ENCODE data around the gene MCCD1.

Gene MCCD1

DNA sequence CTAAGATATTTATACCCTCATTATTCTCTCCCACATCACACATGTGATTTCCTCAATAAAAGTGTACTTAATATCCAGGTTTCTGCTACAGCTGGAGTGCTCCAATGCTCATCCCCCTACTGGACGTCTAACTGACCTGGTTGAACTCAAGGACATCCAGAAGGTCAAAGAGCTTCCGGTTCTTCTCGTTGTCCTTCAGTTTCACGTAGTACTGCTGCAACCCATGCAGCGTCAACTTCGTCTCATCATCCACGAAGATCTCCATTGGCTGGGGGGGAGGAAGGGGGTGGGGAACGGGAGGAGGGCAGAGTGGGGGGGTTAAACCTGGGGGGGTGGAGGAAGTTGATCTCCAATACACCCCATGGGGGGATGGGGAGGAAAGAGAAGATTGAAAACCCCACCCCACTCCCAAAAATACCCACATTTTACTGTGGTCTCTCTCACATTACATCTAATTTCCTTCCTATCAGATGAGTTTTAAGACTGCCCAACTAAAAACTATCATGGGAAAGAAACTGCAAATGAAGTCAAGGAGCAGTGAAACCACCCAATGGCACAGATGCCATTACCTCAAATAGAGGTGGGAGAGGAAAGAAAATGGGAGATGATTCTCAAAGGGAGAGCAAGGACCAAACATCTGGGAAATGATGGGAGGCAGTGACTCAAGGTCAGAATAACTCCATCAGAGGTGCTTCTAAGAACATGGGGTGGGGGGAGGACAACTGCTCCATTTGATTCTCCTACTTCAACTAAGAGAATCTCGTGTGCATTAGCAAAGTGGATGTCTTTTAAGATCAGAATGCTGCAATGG is 4.1 kb downstream of the MCCD1 start:
- H3K9me3 ChIP-seq (ENCODE audit: severe bottlenecking): no peaks in the 10 kb centered on the region
- TF ChIP-seq, protein P1, sequence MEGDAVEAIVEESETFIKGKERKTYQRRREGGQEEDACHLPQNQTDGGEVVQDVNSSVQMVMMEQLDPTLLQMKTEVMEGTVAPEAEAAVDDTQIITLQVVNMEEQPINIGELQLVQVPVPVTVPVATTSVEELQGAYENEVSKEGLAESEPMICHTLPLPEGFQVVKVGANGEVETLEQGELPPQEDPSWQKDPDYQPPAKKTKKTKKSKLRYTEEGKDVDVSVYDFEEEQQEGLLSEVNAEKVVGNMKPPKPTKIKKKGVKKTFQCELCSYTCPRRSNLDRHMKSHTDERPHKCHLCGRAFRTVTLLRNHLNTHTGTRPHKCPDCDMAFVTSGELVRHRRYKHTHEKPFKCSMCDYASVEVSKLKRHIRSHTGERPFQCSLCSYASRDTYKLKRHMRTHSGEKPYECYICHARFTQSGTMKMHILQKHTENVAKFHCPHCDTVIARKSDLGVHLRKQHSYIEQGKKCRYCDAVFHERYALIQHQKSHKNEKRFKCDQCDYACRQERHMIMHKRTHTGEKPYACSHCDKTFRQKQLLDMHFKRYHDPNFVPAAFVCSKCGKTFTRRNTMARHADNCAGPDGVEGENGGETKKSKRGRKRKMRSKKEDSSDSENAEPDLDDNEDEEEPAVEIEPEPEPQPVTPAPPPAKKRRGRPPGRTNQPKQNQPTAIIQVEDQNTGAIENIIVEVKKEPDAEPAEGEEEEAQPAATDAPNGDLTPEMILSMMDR (IDR thresholded peaks at IDR 0.05; ENCODE audit: low read depth, low read length): no peak
- H3K27me3 ChIP-seq (ENCODE audit: insufficient read depth, low read depth, severe bottlenecking): no peaks in the 10 kb centered on the region
- no peak overlapping the region for H3K4me3 ChIP-seq (ENCODE audit: low read depth, low read length)
- no peak for DNase-seq
- H3K27ac ChIP-seq: no peak overlapping the region
- H3K36me3 ChIP-seq: peaks cover 85% of the 10 kb centered on the region

DNA sequence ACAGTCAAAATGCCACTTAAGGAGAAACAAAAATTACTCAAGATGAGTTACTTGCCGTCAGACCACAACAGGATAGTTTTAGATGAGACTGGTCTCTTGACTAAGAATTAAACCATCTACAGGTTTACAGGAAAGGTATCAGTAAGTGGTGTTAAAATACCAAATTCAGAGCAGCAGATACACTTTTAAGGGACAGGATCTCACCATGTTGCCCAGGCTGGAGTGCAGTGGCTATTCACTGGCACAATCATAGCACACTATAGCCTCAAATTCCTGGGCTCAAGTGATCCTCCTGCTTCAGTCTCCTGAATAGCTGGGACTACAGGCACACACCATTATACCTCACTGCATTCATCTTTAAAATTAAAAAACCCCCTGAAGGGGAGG is 4.7 kb downstream of the MCCD1 start:
- H3K36me3 ChIP-seq: peaks cover 91% of the 10 kb centered on the region

DNA sequence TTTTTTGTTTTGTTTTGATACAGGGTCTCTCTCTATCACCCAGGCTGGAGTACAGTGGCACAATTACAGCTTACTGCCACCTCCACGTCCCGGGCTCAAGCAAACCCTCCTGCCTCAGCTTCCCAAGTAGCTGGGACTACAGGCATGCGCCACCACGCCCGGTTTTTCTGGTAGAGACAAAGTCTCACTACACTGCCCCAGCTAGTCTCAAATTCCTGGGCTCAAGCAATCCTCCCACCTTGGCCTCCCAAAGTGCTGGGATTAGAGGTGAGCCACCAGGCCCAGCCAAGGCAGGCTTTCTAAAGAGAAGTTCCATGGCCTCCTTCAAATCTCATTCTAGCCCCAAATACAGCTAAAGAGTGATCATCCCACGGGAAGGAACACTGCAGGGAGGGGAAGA is 5.2 kb downstream of the MCCD1 start:
- DNase-seq: no peak
- H3K4me3 ChIP-seq (ENCODE audit: low read depth, low read length): no peak overlapping the region
- H3K27me3 ChIP-seq (ENCODE audit: insufficient read depth, low read depth, severe bottlenecking): no peaks in the 10 kb centered on the region
- H3K27ac ChIP-seq: no peak overlapping the region
- H3K36me3 ChIP-seq: peaks cover 97% of the 10 kb centered on the region
- TF ChIP-seq, protein P1 (IDR thresholded peaks at IDR 0.05; ENCODE audit: low read depth, low read length): no peak
- H3K9me3 ChIP-seq (ENCODE audit: severe bottlenecking): no peaks in the 10 kb centered on the region

More for the DNA sequence above, 4.7 kb downstream of the MCCD1 start:
- no peak for DNase-seq
- Histone ChIP-seq H3K27me3 (ENCODE audit: insufficient read depth, low read depth, severe bottlenecking) (no peaks in the 10 kb centered on the region), H3K27ac (no peak overlapping the region), H3K9me3 (ENCODE audit: severe bottlenecking) (no peaks in the 10 kb centered on the region), H3K4me3 (ENCODE audit: low read depth, low read length) (no peak overlapping the region)
- TF ChIP-seq, protein P1 (IDR thresholded peaks at IDR 0.05; ENCODE audit: low read depth, low read length): no peak

DNA sequence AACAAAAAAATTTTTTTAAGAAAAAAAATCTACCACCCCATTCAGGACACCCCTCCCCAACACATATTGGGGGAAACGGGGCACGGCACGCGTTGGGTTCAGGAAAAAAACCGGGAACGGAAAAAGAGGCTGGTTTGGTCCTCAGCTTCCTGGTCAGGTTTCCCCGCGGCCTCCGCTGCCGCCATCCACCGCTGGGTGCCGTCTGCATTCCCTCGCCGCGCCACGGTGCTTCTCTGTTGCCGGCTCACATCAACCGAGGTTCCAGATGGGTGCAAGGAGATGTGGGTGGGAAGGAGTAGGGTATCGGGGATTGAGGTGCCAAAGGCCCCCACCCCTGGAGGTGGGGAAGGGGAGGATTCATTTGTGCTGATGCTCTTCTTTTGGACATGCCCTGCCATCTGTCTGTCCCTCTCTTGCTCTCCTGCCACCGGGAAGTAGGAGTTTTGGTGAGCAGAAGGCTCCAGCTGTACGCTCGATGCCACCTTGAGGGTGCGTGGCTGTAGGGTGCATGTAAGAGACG is 5.8 kb downstream of the MCCD1 start:
- H3K36me3 ChIP-seq: peaks cover 100% of the 10 kb centered on the region
- H3K4me3 ChIP-seq (ENCODE audit: low read depth, low read length): no peak overlapping the region
- H3K27ac ChIP-seq: no peak overlapping the region
- TF ChIP-seq, protein P1 (IDR thresholded peaks at IDR 0.05; ENCODE audit: low read depth, low read length): no peak
- no peaks in the 10 kb centered on the region for H3K27me3 ChIP-seq (ENCODE audit: insufficient read depth, low read depth, severe bottlenecking)
- no peaks in the 10 kb centered on the region for H3K9me3 ChIP-seq (ENCODE audit: severe bottlenecking)
- DNase-seq: no peak

DNA sequence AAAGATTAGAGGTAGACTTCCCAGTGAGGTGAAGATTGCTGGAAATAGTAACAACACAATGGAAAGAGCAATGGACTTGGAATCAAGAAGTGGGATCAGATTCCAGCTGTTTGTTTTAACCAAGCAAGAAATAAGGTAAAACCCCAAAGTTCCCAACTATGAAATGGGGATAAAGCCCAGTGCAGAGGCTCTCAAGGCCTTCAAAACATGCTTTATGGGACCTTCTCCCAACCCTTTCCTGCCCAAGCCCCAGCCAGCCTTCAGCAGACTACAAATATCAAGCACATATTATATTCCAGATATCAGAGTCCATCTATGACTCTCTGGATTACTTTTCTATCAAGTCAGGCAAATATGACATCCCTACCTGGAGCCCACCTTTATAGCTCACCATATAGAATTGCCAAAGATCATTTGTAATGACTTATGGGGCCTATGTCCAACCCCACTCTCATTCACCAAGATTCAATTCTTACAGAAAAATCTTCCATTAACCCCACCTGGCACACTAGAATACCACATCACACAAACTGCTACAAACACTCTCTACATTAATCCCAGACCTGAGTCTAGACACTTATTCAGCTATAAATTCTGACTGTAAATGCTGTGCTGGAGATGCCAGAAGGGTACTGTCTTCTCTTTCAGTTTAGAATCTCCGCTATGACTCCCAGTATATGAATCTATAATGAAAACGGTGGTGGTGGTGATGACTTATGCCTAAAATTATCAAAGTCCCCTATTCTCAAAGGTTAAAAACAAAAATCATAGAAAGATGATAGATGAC is 7.0 kb downstream of the MCCD1 start:
- DNase-seq: no peak
- no peak overlapping the region for H3K4me3 ChIP-seq (ENCODE audit: low read depth, low read length)
- no peaks in the 10 kb centered on the region for H3K9me3 ChIP-seq (ENCODE audit: severe bottlenecking)
- TF ChIP-seq, protein P1 (IDR thresholded peaks at IDR 0.05; ENCODE audit: low read depth, low read length): no peak
- peaks cover 100% of the 10 kb centered on the region for H3K36me3 ChIP-seq
- no peaks in the 10 kb centered on the region for H3K27me3 ChIP-seq (ENCODE audit: insufficient read depth, low read depth, severe bottlenecking)
- H3K27ac ChIP-seq: no peak overlapping the region
